Smooth muscle cell of bladder (primary cell): ENCODE measurements around the gene NUDT22. TPM values are rescaled to one million over a fixed set of nuclear protein-coding genes. Genes with fewer than 3 reads are reported as not detected.

Experiments used
- total RNA-seq: library from RNA; depleted of rRNA; stranded (reverse); fragments of >200 nt; gene quantifications from 2 replicates; pipeline ENCODE4 v1.2.3, GENCODE V29; 2014

Gene NUDT22, protein sequence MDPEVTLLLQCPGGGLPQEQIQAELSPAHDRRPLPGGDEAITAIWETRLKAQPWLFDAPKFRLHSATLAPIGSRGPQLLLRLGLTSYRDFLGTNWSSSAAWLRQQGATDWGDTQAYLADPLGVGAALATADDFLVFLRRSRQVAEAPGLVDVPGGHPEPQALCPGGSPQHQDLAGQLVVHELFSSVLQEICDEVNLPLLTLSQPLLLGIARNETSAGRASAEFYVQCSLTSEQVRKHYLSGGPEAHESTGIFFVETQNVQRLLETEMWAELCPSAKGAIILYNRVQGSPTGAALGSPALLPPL
- 48.2 and 52.0 TPM in 2 replicates for total RNA-seq

DNA sequence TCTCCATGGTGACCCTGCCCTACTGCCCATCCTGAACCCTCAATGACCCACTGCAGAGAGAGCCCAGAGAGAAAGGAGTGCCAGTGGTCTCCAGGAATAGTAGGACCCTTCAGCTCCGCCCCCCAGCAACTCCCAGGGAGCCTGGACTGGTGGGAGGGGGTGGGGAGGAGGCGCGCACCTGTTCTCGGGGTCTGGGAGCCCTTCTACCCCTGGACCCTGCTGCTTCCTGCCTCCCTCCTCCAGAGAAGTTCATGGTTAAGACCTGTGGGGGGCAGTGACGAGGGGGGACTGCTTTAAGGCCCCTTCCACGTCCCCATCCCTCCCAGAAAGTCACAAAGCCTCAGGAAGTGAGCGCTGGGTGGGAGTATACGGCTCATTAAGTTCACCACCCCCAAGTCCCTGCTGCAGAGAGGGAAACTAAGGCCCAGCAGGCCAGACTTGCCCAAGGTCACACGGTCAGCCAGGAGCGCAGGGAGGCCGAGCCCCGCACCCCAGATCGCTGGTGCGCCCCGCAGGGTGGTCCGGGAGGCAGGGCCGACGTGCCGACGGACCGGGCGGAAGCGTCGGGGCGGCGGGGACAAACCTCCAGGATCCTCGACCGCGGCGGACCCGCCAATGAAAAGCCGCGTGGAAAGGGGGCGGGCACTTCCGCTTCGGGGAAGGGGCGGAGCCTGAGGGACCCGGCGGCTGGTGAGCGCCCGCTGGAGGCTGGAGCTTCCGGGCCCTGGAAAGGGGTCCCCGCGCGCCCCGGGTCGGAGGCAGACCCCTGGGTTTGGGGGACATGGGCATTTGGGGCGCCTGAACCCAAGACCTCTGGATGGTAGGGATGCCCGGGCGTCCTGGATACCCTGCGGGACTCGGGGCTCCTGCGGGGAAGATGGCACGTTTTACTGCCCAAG is at the start of gene NUDT22, which contains the start of gene TRPT1:
Gene NUDT22 (plus strand): TSS at position 667 of the 899 bp plus-strand sequence. CDS start 379 bp downstream, outside the sequence.
Gene TRPT1 (minus strand): TSS at position 579 of the 899 bp plus-strand sequence. CDS start 326 bp downstream, at position 253.

DNA sequence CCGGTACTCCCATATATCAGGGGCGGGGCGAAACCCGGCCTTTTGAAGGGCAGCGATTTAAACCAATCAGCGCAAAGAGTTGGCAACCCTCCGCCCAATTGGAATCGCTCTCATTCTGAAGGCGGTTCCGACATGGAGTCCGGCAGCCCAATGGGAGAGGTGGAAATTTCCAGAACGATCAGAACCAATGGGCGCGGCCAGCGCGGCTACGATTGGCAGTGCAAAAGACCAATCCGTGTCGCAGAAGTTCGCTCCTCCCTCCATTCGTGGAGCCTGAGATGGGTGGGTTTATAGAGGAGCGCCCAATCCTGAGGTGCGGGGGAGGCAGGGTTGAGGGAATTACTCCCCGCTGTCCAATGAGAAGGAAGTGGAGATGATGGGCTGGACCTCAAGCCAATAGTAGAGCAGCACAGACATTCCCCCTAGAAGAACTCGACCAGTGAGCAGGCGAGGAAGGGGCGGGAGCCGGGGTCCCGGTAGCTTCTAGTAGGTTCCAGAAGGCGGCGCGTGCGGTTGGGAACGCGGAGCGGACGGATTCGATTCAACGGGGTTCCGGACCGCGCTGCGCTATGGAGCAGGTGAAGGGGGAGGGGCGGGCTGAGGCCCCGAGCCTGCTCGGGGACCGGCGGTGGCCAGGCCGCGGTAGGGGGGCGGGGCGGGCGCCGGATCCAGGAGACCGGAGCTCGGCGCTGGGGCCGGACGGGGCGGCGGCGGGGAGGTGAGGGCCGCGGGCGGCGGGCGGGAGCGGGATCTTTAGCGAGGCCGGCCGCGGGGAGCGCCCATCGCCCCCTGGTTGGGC is 40.2 kb upstream of the NUDT22 start, which contains the start of gene STIP1:
Gene STIP1 (plus strand): TSS at position 479 of the 799 bp plus-strand sequence. CDS start 91 bp downstream, at position 570.

DNA sequence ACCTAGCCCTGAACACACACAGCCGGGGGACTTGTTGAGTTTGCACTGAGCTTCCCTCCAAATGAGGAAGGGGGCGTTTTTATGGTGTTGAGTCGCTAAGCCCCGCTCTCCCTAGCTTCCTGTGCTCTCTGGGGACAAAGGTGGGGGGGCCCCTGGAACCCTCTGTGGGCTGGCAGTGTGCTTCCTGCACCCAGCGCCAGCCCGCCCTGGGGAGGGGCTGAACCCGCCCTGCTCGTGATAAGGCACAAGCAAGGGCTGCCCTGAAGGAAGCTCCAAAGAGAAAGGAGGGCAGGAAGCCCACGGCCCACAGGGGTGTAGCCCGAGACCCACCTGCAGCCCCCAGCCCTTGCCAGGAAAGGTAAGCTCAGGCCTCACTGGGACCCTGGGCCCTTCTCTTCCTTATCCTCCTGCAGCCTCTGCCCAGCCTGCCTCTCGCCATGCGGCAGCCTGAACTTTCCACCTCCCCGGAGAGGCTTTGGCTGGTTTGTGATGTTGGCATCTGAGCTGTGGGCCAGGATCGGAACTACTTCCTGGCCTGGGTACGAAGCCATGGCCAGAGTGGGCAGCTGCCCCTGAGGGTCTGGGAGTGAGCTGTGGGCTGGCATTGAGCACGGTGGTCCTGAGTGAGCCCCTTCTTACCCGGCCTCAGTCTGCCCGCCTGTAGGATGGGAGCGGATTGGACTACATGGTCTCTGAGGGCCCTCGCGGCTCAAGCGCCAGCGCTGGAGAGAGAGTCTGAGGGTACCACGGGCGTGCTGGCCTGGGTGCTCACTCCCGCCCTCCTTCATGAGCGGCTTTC is 19.4 kb upstream of the NUDT22 start, which contains the start of gene FERMT3:
Gene FERMT3 (plus strand): TSS at position 265 of the 799 bp plus-strand sequence. CDS start 644 bp downstream, outside the sequence.

DNA sequence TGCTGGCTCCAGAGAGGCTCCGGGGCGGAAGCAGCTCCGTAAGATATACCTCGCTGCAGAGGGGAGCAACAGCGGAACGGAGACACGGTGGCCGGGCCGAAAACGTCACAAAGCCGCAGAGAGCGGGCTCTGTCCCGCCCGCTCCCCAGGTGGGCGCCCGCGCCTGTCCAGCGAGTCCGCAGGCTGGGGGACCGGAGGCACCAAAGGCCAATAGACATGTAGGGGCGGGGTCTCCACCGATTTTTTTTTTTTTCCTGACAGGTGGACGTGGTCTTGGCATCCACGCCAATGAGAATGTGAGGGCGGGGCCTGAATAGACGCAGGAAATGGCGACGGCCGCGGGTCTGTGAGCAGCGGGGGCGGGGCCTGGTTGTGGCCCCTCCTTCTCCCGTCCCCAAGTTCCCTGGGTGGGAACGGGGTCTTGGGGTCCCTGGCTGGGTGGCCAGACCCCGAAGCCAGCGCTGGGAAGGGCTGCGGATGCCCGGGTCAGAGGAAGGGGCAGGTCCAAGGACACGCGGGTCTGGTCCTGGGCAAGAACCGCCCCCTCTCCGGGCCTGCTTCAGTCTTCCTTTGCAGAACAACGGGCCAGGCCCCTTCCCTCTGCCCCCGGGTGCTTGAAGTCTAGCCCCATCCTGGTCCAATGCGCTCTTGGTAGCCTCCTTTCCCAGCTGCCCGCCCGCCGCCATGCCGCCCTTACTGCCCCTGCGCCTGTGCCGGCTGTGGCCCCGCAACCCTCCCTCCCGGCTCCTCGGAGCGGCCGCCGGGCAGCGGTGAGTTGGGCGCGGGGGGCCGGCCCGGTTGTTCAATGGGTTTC is 4.3 kb downstream of the NUDT22 start, which contains the start of gene DNAJC4:
Gene DNAJC4 (plus strand): TSS at position 378 of the 814 bp plus-strand sequence. CDS start 307 bp downstream, at position 685.

DNA sequence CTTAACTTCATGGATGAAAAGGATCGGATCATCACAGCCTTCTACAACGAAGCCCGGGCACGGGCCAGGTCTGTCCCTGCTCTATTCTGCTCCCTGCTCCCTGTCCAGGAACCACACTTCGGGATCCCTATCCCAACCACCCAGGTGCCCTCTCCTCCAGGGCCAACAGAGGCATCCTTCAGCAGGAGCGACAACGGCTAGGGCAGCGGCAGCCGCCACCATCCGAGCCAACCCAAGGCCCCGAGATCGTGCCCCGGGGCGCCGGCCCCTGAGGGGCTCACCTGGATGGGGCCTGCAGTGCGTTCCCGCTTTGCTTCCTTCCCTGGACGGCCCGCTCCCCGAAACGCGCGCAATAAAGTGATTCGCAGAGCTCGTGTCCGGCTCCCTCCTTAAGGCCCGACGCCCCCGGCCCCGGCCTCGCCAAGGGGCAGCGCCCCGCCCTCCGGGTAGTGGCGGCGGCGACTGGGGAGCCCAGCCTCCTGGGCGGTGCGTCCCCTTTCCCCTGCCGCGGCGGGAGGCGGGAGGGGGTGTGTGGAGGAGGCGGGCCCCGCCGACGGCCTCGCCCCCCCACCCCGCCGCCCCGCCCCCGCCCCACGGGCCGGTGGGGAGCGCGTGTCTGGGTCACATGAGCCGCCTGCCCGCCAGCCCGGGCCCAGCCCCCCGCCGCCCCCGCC is 8.0 kb downstream of the NUDT22 start, which contains the start of gene VEGFB:
Gene VEGFB (plus strand): TSS at position 672 of the 674 bp plus-strand sequence. CDS start 250 bp downstream, outside the sequence.

DNA sequence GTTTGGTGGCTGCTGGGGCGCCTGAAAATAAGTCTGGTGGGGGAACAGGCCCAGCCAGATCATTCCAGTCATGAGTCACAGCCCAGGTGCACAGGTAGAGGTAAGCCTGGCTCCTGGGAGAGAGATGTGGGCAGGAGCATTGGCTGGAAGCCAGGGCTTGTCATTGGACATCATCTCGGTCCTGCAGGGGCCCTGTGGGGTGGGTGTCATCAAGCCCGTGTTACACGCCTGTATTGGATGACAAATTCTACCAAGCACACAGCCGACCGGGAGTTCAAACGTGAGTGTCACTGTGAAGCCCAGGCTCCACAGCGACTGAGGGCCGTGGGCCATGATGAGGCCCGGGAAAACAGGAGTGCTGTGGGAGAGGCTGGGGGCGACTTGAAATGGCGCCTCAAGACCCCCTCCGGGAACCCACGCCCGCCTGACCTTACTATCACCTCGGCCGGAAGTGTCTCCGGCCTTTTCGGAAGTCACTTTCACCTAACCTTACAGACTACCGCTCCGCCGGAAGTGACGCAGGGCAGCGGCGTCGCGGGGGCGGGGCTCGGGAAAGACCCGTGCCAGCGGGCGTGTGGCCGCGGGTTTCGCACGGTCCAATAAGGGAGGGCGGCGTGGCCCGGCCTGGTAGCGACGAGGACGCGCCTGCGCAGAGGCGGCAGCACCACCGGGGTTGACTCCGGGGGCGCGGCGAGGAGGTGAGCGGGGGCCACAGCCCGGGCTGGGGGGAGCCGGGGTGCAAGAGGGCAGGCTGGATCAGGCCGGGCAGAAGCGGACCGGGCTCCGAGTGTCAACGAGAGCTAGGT is 14.6 kb downstream of the NUDT22 start, which contains the start of gene FKBP2:
Gene FKBP2 (plus strand): TSS at position 661 of the 806 bp plus-strand sequence. CDS start 1,293 bp downstream, outside the sequence.

DNA sequence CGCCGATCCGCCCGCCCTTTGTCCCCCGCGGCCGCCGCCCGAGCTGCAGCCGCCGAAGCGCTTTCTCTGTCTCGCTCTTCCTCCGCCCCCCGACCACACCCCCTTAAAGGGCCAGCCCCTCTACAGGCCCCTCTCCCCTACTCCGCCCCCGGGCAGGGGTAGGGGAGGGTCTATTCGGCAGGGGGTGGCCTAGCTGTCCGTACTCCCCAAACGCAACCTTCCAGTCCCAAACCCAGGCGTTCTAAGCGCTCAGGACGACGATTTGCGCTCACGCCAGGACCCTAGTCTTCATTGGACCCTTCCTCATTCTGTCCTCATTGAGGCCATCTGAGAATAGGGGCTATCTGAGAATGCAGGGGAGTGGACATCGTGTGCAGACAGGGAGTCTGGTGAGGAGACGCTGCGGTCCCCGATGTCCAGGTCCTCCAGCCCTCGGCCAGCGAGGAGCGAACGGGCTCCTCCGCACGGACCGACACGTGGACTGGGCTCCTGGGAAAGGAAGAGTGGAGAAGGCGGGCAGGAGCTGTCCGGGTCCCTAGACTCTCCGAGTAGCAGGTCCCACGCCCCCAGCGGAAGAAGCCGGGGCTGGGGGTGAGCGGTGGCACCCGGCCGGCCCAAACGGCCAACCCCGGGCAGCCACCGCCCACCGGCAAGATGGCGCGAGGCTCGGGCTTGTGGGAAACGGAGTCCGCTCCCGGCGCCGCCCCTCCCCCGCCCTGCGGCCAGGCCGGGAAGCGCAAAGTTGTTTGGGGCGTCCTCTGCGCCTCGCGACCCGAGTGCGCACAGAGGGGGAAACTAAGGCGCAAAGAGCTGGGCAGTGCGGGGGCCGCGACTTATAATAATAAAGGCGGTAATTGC is 21.0 kb downstream of the NUDT22 start, which contains the start of gene PPP1R14B:
Gene PPP1R14B (minus strand): TSS at position 73 of the 858 bp plus-strand sequence. CDS start 270 bp downstream, outside the sequence.

DNA sequence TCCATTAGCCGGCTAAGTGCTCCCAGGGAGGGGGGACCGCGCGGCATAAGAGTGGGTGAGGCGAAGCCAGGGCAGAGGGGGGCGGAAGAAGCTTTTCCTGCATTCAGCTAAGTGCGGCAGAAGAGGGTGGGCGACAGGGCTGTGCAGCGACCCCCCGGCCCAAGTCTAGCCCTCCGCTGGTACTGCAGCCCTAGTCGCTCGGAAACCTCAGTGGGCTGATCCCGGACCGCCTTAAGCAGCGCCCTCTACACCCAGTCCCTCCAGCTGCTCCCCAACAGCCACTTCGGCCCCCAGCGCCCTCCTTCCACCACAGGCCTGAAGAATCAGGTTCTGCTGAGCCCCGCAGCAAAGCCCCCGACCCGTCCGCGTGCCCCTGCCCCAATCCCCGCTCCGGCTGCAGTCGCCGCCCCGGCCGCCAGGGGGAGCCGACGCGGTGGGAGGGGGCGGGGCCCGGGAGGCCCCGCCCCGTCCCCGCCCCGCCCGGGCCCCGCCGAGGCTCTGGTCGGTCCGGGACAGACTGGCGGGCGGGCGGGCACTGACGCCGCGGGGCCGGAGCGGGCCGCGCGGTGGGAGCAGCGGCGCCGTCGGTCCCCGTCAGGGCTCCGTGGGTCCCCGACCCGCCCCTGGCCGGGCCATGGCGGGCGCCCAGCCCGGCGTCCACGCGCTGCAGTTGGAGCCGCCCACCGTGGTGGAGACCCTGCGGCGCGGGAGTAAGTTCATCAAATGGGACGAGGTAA is 25.1 kb downstream of the NUDT22 start, which contains the start of gene PLCB3:
Gene PLCB3 (plus strand): TSS at position 515 of the 737 bp plus-strand sequence. CDS start 120 bp downstream, at position 635.

Other genes with a start within 250 kb of the NUDT22 start
- gene OTUB1, start 239.8 kb upstream of the NUDT22 start, total RNA-seq, result 44.9 and 49.4 TPM in 2 replicates
- gene FLRT1, start 190.3 kb upstream of the NUDT22 start, total RNA-seq, result 0.18 and 0.28 TPM in 2 replicates
- gene MACROD1, start 60.2 kb upstream of the NUDT22 start, total RNA-seq, result 15.9 and 17.7 TPM in 2 replicates
- gene STIP1, start 40.1 kb upstream of the NUDT22 start, total RNA-seq, result 91.6 and 122 TPM in 2 replicates
- 1.4 and 2.0 TPM in 2 replicates for gene FERMT3, start 19.6 kb upstream of the NUDT22 start, total RNA-seq
- gene TRPT1, start 88 bp upstream of the NUDT22 start, total RNA-seq, result 40.5 and 40.7 TPM in 2 replicates
- gene DNAJC4, start 4.3 kb downstream of the NUDT22 start, total RNA-seq, result 8.2 and 13.0 TPM in 2 replicates
- 13.1 and 24.4 TPM in 2 replicates for gene VEGFB, start 8.3 kb downstream of the NUDT22 start, total RNA-seq
- gene FKBP2, start 14.8 kb downstream of the NUDT22 start, total RNA-seq, result 97.4 and 139 TPM in 2 replicates
- 115 and 130 TPM in 2 replicates for gene PPP1R14B, start 20.7 kb downstream of the NUDT22 start, total RNA-seq
- gene PLCB3, start 25.3 kb downstream of the NUDT22 start, total RNA-seq, result 23.8 and 31.5 TPM in 2 replicates
- gene BAD, start 58.4 kb downstream of the NUDT22 start, total RNA-seq, result 53.1 and 58.2 TPM in 2 replicates
- gene GPR137, start 59.6 kb downstream of the NUDT22 start, total RNA-seq, result 6.7 and 8.5 TPM in 2 replicates
- gene KCNK4, start 65.0 kb downstream of the NUDT22 start, total RNA-seq, result not detected in 2 replicates
- gene CATSPERZ, start 74.1 kb downstream of the NUDT22 start, total RNA-seq, result not detected in 2 replicates
- 22.3 and 26.5 TPM in 2 replicates for gene ESRRA, start 79.2 kb downstream of the NUDT22 start, total RNA-seq
- 240 and 298 TPM in 2 replicates for gene TRMT112, start 91.3 kb downstream of the NUDT22 start, total RNA-seq
- gene PRDX5, start 91.8 kb downstream of the NUDT22 start, total RNA-seq, result 402 and 434 TPM in 2 replicates
- 1.6 and 1.7 TPM in 2 replicates for gene CCDC88B, start 113.9 kb downstream of the NUDT22 start, total RNA-seq
- 24.7 and 28.3 TPM in 2 replicates for gene RPS6KA4, start 132.9 kb downstream of the NUDT22 start, total RNA-seq